Vagina (tissue), 2 donors: ENCODE measurements around the gene NOL4L. TPM values are rescaled to one million over a fixed set of nuclear protein-coding genes. Genes with fewer than 3 reads are reported as not detected.

ENCODE experiments used
- DNase-seq, 2 donors: peaks; one replicate each; pipeline ENCODE4 v3.0.0-alpha.2; 2017; ENCODE audit errors: extremely low spot score in 2 of 2
- H3K27ac ChIP-seq: fragments of 200-600 bp; sonication (generic); one replicate; pipeline ENCODE4 v1.5.1; 2019
- H3K27me3 ChIP-seq: fragments of 200-600 bp; sonication (generic); one replicate; pipeline ENCODE4 v1.5.1; 2019
- H3K36me3 ChIP-seq, 2 donors: fragments of 200-600 bp; sonication (generic); one replicate each; pipeline ENCODE4 v1.5.1; 2017 to 2019
- H3K4me1 ChIP-seq: fragments of 200-600 bp; sonication (generic); one replicate; pipeline ENCODE4 v1.5.1; 2019
- H3K4me3 ChIP-seq, 2 donors: fragments of 200-600 bp; sonication (generic); 1 replicate in 1 of 2; 2 replicates in 1 of 2; pipeline ENCODE4 v1.5.1; 2016 to 2019
- H3K9me3 ChIP-seq: fragments of 200-600 bp; sonication (generic); one replicate; pipeline ENCODE4 v1.5.1; 2019
- POLR2A ChIP-seq, 2 donors: fragments of 450-650 bp; IDR thresholded peaks; one replicate each; pipeline ENCODE4 v1.6.1; 2017; ENCODE audit warnings: antibody characterized with exemption in 2 of 2, mild to moderate bottlenecking in 2 of 2, moderate library complexity in 2 of 2
- POLR2AphosphoS5 ChIP-seq, 2 donors: sonication (generic); formaldehyde crosslinking; IDR thresholded peaks; one replicate each; pipeline ENCODE4 v1.9.0; 2017; ENCODE audit warnings: antibody characterized with exemption in 2 of 2, mild to moderate bottlenecking in 2 of 2, low read depth in 1 of 2; ENCODE audit not compliant: insufficient read depth in 1 of 2
- intact Hi-C: fragments of 100-400 bp; cut with DNase I; formaldehyde crosslinking; loops from one replicate; pipeline ENCODE4 v1.15.1; 2023
- total RNA-seq: library from RNA; depleted of rRNA; stranded (reverse); fragments of >200 nt; gene quantifications from one replicate; pipeline ENCODE4 v1.2.3, GENCODE V29; 2016
- TF ChIP-seq, protein P1 (sequence below), 3 experiments: fragments of 450-650 bp in 2 of 3; fragments of 200-600 bp in 1 of 3; sonication (generic) in 1 of 3; IDR thresholded peaks; one replicate each; pipeline ENCODE4 v1.5.1; 2017 to 2019; ENCODE audit warnings: antibody characterized with exemption in 3 of 3, mild to moderate bottlenecking in 2 of 3, moderate library complexity in 2 of 3

The NOL4L gene
- total RNA-seq, 1 donor from 2014 or later = 17.9 TPM

DNA sequence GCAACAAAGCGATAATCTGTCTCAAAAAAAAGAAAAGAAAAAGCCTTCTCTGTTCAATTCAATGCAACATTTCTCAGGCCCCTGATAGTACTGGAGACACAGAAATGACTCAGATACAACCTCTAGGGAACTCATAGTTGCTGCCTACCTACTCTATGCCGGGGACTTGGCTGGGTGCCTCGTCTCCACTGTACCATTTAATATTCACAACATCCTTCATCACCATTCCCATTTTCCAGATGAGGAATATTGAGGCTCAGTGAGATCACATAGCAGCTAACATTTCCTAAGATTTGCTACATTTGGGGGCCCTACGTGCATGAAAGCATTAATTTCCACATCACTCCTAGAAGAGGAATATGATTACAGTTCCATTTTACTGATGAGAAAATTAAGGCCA, 7.5 kb downstream of the NOL4L start:
- no peaks in the 10 kb centered on the region for H3K36me3 ChIP-seq
- no peak for DNase-seq
- TF ChIP-seq POLR2A (IDR thresholded peaks at IDR 0.05) = no peak
- TF ChIP-seq POLR2AphosphoS5 (IDR thresholded peaks at IDR 0.05; ENCODE audit: insufficient read depth in 1 of 2, low read depth in 1 of 2) = no peak
- TF ChIP-seq, protein P1, sequence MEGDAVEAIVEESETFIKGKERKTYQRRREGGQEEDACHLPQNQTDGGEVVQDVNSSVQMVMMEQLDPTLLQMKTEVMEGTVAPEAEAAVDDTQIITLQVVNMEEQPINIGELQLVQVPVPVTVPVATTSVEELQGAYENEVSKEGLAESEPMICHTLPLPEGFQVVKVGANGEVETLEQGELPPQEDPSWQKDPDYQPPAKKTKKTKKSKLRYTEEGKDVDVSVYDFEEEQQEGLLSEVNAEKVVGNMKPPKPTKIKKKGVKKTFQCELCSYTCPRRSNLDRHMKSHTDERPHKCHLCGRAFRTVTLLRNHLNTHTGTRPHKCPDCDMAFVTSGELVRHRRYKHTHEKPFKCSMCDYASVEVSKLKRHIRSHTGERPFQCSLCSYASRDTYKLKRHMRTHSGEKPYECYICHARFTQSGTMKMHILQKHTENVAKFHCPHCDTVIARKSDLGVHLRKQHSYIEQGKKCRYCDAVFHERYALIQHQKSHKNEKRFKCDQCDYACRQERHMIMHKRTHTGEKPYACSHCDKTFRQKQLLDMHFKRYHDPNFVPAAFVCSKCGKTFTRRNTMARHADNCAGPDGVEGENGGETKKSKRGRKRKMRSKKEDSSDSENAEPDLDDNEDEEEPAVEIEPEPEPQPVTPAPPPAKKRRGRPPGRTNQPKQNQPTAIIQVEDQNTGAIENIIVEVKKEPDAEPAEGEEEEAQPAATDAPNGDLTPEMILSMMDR (IDR thresholded peaks at IDR 0.05) = no peak
- no peaks in the 10 kb centered on the region for H3K27me3 ChIP-seq
- H3K4me1 ChIP-seq = peaks cover 17% of the 10 kb centered on the region
- no peak overlapping the region for H3K27ac ChIP-seq
- no peak overlapping the region for H3K4me3 ChIP-seq
- intact Hi-C loops = no loop called here
- H3K9me3 ChIP-seq = no peaks in the 10 kb centered on the region

GRCh38 chr20:32577023-32577422, 8.1 kb downstream of the NOL4L start:
- no peak for DNase-seq
- TF ChIP-seq POLR2A (IDR thresholded peaks at IDR 0.05) (no peak), POLR2AphosphoS5 (IDR thresholded peaks at IDR 0.05; ENCODE audit: insufficient read depth in 1 of 2, low read depth in 1 of 2) (no peak)
- TF ChIP-seq, protein P1 (IDR thresholded peaks at IDR 0.05) = no peak
- Histone ChIP-seq H3K4me3 (no peak overlapping the region), H3K27ac (no peak overlapping the region), H3K4me1 (peaks cover 11% of the 10 kb centered on the region), H3K9me3 (no peaks in the 10 kb centered on the region), H3K27me3 (no peaks in the 10 kb centered on the region), H3K36me3 (no peaks in the 10 kb centered on the region)
- intact Hi-C loops = no loop called here

DNA sequence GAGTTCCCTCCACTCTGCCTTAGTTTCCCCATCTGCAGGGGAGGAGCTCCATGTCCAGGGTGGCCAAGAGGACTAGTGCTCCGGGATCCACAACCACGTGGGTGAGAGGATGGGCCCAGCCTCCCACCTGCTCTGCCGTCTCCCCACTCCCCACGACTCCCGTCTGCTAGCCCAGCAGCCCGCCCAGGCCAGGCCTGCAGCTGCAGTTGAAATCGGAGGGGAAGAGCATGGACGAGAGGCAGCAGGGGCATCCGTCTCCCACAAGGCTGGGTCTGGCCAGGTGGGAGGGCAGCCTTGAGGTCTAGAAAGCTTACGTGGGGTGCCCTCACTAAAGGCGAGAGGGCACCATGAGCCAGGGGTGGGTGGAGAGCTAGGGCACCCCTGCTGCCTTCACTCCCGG, 8.6 kb downstream of the NOL4L start:
- TF ChIP-seq, protein P1 (IDR thresholded peaks at IDR 0.05) = no peak
- no peak for TF ChIP-seq POLR2A (IDR thresholded peaks at IDR 0.05)
- no peak for TF ChIP-seq POLR2AphosphoS5 (IDR thresholded peaks at IDR 0.05; ENCODE audit: insufficient read depth in 1 of 2, low read depth in 1 of 2)
- intact Hi-C loops = no loop called here
- H3K27me3 ChIP-seq = no peaks in the 10 kb centered on the region
- DNase-seq = no peak
- no peaks in the 10 kb centered on the region for H3K9me3 ChIP-seq
- no peak overlapping the region for H3K4me3 ChIP-seq
- H3K4me1 ChIP-seq = peaks cover 8% of the 10 kb centered on the region
- H3K36me3 ChIP-seq = no peaks in the 10 kb centered on the region
- no peak overlapping the region for H3K27ac ChIP-seq

- DNase-seq = no peak
- Histone ChIP-seq H3K9me3 (no peaks in the 10 kb centered on the region), H3K4me3 (no peak overlapping the region), H3K4me1 (peaks cover under 1% of the 10 kb centered on the region), H3K27me3 (no peaks in the 10 kb centered on the region), H3K36me3 (no peaks in the 10 kb centered on the region), H3K27ac (no peak overlapping the region)
- no peak for TF ChIP-seq POLR2AphosphoS5 (IDR thresholded peaks at IDR 0.05; ENCODE audit: insufficient read depth in 1 of 2, low read depth in 1 of 2)
- TF ChIP-seq, protein P1 (IDR thresholded peaks at IDR 0.05) = no peak
- intact Hi-C loops = no loop called here
These were observed 9.3 kb downstream of the NOL4L start for GRCh38 chr20:32575805-32576204.

GRCh38 chr20:32575227-32575581, 9.9 kb downstream of the NOL4L start:
- Histone ChIP-seq H3K36me3 (no peaks in the 10 kb centered on the region), H3K9me3 (no peaks in the 10 kb centered on the region), H3K27ac (no peak overlapping the region), H3K4me1 (no peaks in the 10 kb centered on the region), H3K4me3 (no peak overlapping the region), H3K27me3 (no peaks in the 10 kb centered on the region)
- intact Hi-C loops = no loop called here
- no peak for DNase-seq
- TF ChIP-seq POLR2A (IDR thresholded peaks at IDR 0.05) (no peak), POLR2AphosphoS5 (IDR thresholded peaks at IDR 0.05; ENCODE audit: insufficient read depth in 1 of 2, low read depth in 1 of 2) (no peak)
- TF ChIP-seq, protein P1 (IDR thresholded peaks at IDR 0.05) = no peak
